ENCODE measurements around the gene MIER1.

Gene MIER1

GRCh38 chr1:66999640-67000400 is 75.0 kb downstream of the MIER1 start:
- Histone ChIP-seq H3K27ac (no peak overlapping the region), H3K27me3 (ENCODE audit: control insufficient read depth, insufficient read depth, low read length) (no peaks in the 10 kb centered on the region), H2AFZ (no peak overlapping the region), H3K4me2 (ENCODE audit: low read length) (no peak overlapping the region), H3K9ac (no peak overlapping the region), H3K9me3 (ENCODE audit: control insufficient read depth, low read length) (no peaks in the 10 kb centered on the region), H3K79me2 (no peaks in the 10 kb centered on the region), H3K4me1 (no peaks in the 10 kb centered on the region), H3K36me3 (ENCODE audit: control insufficient read depth, insufficient read depth, low read length) (no peaks in the 10 kb centered on the region), H3K4me3 (ENCODE audit: low read depth, low read length) (no peak overlapping the region)
- no peak for TF ChIP-seq CTCF (IDR thresholded peaks at IDR 0.05)

GRCh38 chr1:67001682-67002425 is 77.1 kb downstream of the MIER1 start:
- TF ChIP-seq CTCF (IDR thresholded peaks at IDR 0.05), result no peak
- Histone ChIP-seq H3K4me2 (ENCODE audit: low read length) (no peak overlapping the region), H3K4me3 (ENCODE audit: low read depth, low read length) (no peak overlapping the region), H3K4me1 (no peaks in the 10 kb centered on the region), H3K27ac (no peak overlapping the region), H3K27me3 (ENCODE audit: control insufficient read depth, insufficient read depth, low read length) (no peaks in the 10 kb centered on the region), H3K36me3 (ENCODE audit: control insufficient read depth, insufficient read depth, low read length) (no peaks in the 10 kb centered on the region), H2AFZ (no peak overlapping the region), H3K9ac (no peak overlapping the region), H3K79me2 (no peaks in the 10 kb centered on the region), H3K9me3 (ENCODE audit: control insufficient read depth, low read length) (no peaks in the 10 kb centered on the region)

- no peak overlapping the region for H3K9ac ChIP-seq
- no peak overlapping the region for H2AFZ ChIP-seq
- TF ChIP-seq CTCF (IDR thresholded peaks at IDR 0.05), result no peak
- no peaks in the 10 kb centered on the region for H3K9me3 ChIP-seq (ENCODE audit: control insufficient read depth, low read length)
- no peaks in the 10 kb centered on the region for H3K4me1 ChIP-seq
- H3K4me2 ChIP-seq (ENCODE audit: low read length), result no peak overlapping the region
- no peak overlapping the region for H3K27ac ChIP-seq
- no peaks in the 10 kb centered on the region for H3K36me3 ChIP-seq (ENCODE audit: control insufficient read depth, insufficient read depth, low read length)
- H3K79me2 ChIP-seq, result no peaks in the 10 kb centered on the region
- no peaks in the 10 kb centered on the region for H3K27me3 ChIP-seq (ENCODE audit: control insufficient read depth, insufficient read depth, low read length)
- no peak overlapping the region for H3K4me3 ChIP-seq (ENCODE audit: low read depth, low read length)
Observed at GRCh38 chr1:67004176-67004575, 79.4 kb downstream of the MIER1 start.

- Histone ChIP-seq H3K9ac (no peak overlapping the region), H3K9me3 (ENCODE audit: control insufficient read depth, low read length) (no peaks in the 10 kb centered on the region), H3K36me3 (ENCODE audit: control insufficient read depth, insufficient read depth, low read length) (no peaks in the 10 kb centered on the region), H2AFZ (no peak overlapping the region), H3K27me3 (ENCODE audit: control insufficient read depth, insufficient read depth, low read length) (no peaks in the 10 kb centered on the region), H3K4me3 (ENCODE audit: low read depth, low read length) (no peak overlapping the region), H3K79me2 (no peaks in the 10 kb centered on the region), H3K27ac (no peak overlapping the region), H3K4me1 (no peaks in the 10 kb centered on the region), H3K4me2 (ENCODE audit: low read length) (no peak overlapping the region)
- no peak for TF ChIP-seq CTCF (IDR thresholded peaks at IDR 0.05)
Observed at GRCh38 chr1:67005068-67005467, 80.3 kb downstream of the MIER1 start.
